Measurements from ENCODE around the gene TUBB6. TPM values are rescaled to one million over a fixed set of nuclear protein-coding genes. Genes with fewer than 3 reads are reported as not detected.

The TUBB6 gene
- total and polyA plus RNA-seq, 2 donors from 2014 or later = 25.9 to 98.9 TPM

GRCh38 chr18:12338382-12338781 lies 30.3 kb downstream of the TUBB6 start:
- DNase-seq = no peak
- intact Hi-C loops (cut with DNase I) = no loop called here
- FAIRE-seq = no peak
- H3K4me1 ChIP-seq (ENCODE audit: control insufficient read depth in 2 of 3, insufficient read depth in 2 of 3, low read depth in 1 of 3, low read length in 3 of 3) = peaks cover 0 to 6% (median 4%) of the 10 kb centered on the region in 3 donors
- TF ChIP-seq CTCF (IDR thresholded peaks at IDR 0.05; ENCODE audit: borderline replicate concordance, extremely low read depth, insufficient read depth) = no peak
- H3K27me3 ChIP-seq (ENCODE audit: control insufficient read depth, insufficient read depth, low read length) = no peaks in the 10 kb centered on the region
- peaks cover 2 to 58% (median 32%) of the 10 kb centered on the region in 3 donors for H3K36me3 ChIP-seq (ENCODE audit: control insufficient read depth in 2 of 3, insufficient read depth in 3 of 3, low read length in 3 of 3)
- no peaks in the 10 kb centered on the region for H3K9me3 ChIP-seq (ENCODE audit: control insufficient read depth in 2 of 3, insufficient read depth in 1 of 3, low read length in 3 of 3)
- H3K4me3 ChIP-seq (ENCODE audit: low read length in 3 of 3) = no peak overlapping the region
- H3K9ac ChIP-seq (ENCODE audit: low read length in 3 of 3) = no peak overlapping the region
- H3K27ac ChIP-seq (ENCODE audit: low read depth in 2 of 2, low read length in 2 of 2) = no peak overlapping the region

- Histone ChIP-seq H3K9me3 (ENCODE audit: control insufficient read depth in 2 of 3, insufficient read depth in 1 of 3, low read length in 3 of 3) (no peaks in the 10 kb centered on the region), H3K27ac (ENCODE audit: low read depth in 2 of 2, low read length in 2 of 2) (no peak overlapping the region), H3K4me1 (ENCODE audit: control insufficient read depth in 2 of 3, insufficient read depth in 2 of 3, low read depth in 1 of 3, low read length in 3 of 3) (peaks cover 0 to 6% (median 3%) of the 10 kb centered on the region in 3 donors), H3K36me3 (ENCODE audit: control insufficient read depth in 2 of 3, insufficient read depth in 3 of 3, low read length in 3 of 3) (peaks cover 8 to 67% (median 46%) of the 10 kb centered on the region in 3 donors), H3K4me3 (ENCODE audit: low read length in 3 of 3) (no peak overlapping the region), H3K9ac (ENCODE audit: low read length in 3 of 3) (no peak overlapping the region), H3K27me3 (ENCODE audit: control insufficient read depth, insufficient read depth, low read length) (no peaks in the 10 kb centered on the region)
- no peak for TF ChIP-seq CTCF (IDR thresholded peaks at IDR 0.05; ENCODE audit: borderline replicate concordance, extremely low read depth, insufficient read depth)
- intact Hi-C loops (cut with DNase I) = no loop called here
- FAIRE-seq = no peak
- DNase-seq = no peak
Measured at GRCh38 chr18:12340945-12341660, 33.1 kb downstream of the TUBB6 start.

- Histone ChIP-seq H3K4me1 (ENCODE audit: control insufficient read depth in 2 of 3, insufficient read depth in 2 of 3, low read depth in 1 of 3, low read length in 3 of 3) (no peaks in the 10 kb centered on the region), H3K27me3 (ENCODE audit: control insufficient read depth, insufficient read depth, low read length) (no peaks in the 10 kb centered on the region), H3K4me3 (ENCODE audit: low read length in 3 of 3) (no peak overlapping the region), H3K9ac (ENCODE audit: low read length in 3 of 3) (no peak overlapping the region), H3K36me3 (ENCODE audit: control insufficient read depth in 2 of 3, insufficient read depth in 3 of 3, low read length in 3 of 3) (peaks cover 6 to 64% (median 43%) of the 10 kb centered on the region in 3 donors), H3K9me3 (ENCODE audit: control insufficient read depth in 2 of 3, insufficient read depth in 1 of 3, low read length in 3 of 3) (no peaks in the 10 kb centered on the region), H3K27ac (ENCODE audit: low read depth in 2 of 2, low read length in 2 of 2) (no peak overlapping the region)
- intact Hi-C loops (cut with DNase I) = no loop called here
- no peak for FAIRE-seq
- no peak for TF ChIP-seq CTCF (IDR thresholded peaks at IDR 0.05; ENCODE audit: borderline replicate concordance, extremely low read depth, insufficient read depth)
- no peak for DNase-seq
Measured at GRCh38 chr18:12342661-12343060, 34.6 kb downstream of the TUBB6 start.
